ENCODE measurements around the gene DRC7. TPM values are rescaled to one million over a fixed set of nuclear protein-coding genes. Genes with fewer than 3 reads are reported as not detected.

Gene DRC7, protein sequence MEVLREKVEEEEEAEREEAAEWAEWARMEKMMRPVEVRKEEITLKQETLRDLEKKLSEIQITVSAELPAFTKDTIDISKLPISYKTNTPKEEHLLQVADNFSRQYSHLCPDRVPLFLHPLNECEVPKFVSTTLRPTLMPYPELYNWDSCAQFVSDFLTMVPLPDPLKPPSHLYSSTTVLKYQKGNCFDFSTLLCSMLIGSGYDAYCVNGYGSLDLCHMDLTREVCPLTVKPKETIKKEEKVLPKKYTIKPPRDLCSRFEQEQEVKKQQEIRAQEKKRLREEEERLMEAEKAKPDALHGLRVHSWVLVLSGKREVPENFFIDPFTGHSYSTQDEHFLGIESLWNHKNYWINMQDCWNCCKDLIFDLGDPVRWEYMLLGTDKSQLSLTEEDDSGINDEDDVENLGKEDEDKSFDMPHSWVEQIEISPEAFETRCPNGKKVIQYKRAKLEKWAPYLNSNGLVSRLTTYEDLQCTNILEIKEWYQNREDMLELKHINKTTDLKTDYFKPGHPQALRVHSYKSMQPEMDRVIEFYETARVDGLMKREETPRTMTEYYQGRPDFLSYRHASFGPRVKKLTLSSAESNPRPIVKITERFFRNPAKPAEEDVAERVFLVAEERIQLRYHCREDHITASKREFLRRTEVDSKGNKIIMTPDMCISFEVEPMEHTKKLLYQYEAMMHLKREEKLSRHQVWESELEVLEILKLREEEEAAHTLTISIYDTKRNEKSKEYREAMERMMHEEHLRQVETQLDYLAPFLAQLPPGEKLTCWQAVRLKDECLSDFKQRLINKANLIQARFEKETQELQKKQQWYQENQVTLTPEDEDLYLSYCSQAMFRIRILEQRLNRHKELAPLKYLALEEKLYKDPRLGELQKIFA
- total RNA-seq: not detected in 2 replicates

DNA sequence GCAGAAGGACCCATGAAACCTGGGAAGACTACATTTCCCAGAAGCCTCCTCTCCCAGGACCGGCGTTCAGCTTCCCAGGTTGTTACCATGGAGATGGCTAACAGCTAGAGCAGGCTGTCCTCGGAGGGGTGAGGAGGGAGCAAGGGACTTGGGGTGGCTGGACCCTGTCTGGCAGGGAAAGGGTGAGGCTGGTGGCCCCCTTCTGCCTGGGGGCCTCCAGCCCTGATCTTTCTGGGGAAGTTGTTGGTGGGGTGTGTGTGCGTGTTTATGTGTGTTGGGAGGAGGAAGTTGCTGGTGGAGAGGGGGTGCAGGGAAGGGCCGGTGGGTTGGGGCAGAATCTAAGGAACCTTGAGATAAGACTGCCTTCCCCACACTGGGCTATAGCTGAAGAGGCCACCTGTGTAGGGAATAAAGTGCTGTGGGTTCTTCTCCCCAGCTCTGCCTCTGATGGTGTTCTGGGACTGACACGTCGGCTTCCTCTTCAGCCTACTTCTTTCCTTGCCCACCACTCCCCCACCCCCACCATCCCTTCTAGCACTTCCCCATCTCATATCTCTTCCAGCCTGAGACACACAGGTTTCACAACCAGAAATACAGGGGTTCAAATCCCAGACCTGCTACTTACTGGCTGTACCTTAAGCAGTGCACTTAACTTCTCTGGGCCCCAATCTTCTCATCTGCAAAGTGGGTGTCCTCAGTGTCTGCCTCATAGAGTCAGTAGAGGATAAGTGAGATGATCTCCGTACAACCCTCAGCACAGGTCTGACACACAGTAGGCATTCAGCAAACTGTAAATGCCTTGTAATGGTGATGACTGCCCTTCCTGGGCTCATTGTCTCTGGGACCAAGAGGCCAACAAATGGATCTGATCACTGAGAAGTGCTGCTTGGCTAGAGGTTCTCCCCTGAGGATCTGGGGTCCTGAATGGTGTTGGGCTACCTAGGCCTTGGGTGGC lies at the start of gene DRC7:
Gene DRC7 (plus strand): TSS at position 82 of the 955 bp plus-strand sequence. CDS start 3,144 bp downstream, outside the sequence.

DNA sequence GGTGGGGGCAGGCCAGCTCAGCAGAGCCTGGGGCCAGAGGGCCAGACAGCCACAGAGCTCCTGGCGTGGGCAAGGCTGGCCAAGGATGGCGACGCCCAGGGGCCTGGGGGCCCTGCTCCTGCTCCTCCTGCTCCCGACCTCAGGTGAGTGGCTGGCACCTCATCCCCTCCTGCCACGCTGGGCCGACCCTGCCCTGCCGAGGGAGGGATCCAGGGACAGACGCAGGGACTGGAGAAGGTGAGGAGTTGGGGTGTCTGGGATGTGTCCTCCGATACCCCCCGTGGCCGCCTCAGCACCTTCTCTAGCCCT lies 26.4 kb upstream of the DRC7 start, which contains the start of gene ADGRG3:
Gene ADGRG3 (plus strand): TSS at position 44 of the 309 bp plus-strand sequence. CDS start 42 bp downstream, at position 86.

DNA sequence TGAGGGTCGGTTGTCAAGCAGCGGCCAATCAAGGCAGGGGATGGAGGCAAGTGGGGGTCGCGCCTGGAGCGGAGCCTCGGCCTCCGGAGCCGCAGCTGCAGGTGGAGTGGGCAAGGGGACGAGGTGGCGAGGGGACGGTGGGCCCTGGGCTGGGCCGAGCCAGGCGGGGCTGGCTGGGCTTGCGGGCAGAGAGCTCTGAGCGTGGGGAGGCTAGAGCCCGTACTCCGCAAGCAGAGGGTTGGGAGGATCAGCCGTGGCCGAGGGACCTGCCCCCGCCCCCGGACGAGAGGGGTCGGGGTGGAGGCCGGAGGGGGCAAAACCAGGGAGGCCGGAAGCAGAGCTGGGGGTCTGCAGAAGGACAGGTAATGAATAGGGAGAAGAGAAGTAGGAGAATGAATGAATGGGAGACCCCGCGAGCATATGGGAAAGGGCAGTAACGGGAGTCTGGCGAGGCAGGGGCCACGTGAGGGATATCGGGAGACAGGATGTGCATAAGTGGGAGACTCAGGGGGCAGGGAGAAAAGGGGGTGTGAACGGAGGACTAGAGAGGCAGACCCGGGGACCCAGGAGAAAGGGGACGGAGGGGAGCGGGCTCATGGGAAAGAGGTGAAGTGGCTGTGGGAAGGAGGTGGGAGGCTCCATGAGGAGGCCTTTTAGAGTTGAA lies 41.3 kb downstream of the DRC7 start, which contains the start of gene KATNB1:
Gene KATNB1 (plus strand): TSS at position 16 of the 664 bp plus-strand sequence. CDS start 1,474 bp downstream, outside the sequence.

Other genes with a start within 250 kb of the DRC7 start
- 40.1 and 41.5 TPM in 2 replicates for gene CIAPIN1, start 247.4 kb upstream of the DRC7 start, total RNA-seq
- 43.5 and 48.9 TPM in 2 replicates for gene COQ9, start 247.3 kb upstream of the DRC7 start, total RNA-seq
- gene POLR2C, start 232.1 kb upstream of the DRC7 start, total RNA-seq: 126 and 146 TPM in 2 replicates
- 22.3 and 35.9 TPM in 2 replicates for gene DOK4, start 208.3 kb upstream of the DRC7 start, total RNA-seq
- gene CCDC102A, start 158.2 kb upstream of the DRC7 start, total RNA-seq: 15.1 and 31.8 TPM in 2 replicates
- gene ADGRG5, start 152.2 kb upstream of the DRC7 start, total RNA-seq: not detected in 2 replicates
- gene ADGRG1, start 66.2 kb upstream of the DRC7 start, total RNA-seq: 2.8 and 6.0 TPM in 2 replicates
- not detected in 2 replicates for gene ADGRG3, start 26.5 kb upstream of the DRC7 start, total RNA-seq
- 22.4 and 28.0 TPM in 2 replicates for gene KATNB1, start 41.0 kb downstream of the DRC7 start, total RNA-seq
- gene KIFC3, start 107.7 kb downstream of the DRC7 start, total RNA-seq: 30.4 and 38.0 TPM in 2 replicates